ENCODE measurements around the gene ARSD.

DNA sequence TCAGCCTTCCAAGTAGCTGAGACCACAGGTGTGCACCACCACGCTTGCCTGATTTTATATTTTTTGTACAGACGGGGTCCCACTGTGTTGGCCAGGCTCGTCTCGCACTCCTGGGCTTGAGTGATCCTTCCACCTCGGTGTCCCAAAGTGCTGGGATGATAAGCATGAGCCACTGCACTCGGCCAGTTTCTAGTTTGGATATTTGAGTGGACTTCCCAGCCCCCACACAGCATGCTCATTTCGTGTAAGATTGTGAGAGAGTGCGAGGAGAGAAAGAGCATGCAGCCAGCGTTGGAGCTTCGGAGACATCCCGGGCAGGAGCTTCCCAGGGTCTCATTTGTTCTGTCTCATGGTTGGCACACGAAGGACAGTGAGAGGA is 31.8 kb downstream of the ARSD start:
- TF ChIP-seq CTCF (IDR thresholded peaks at IDR 0.05): no peak
- TF ChIP-seq POLR2A (IDR thresholded peaks at IDR 0.05): no peak

Data from prostate gland (tissue), 2 donors.